PC-3 (cell line): ENCODE results near the gene WFS1. TPM values are rescaled to one million over a fixed set of nuclear protein-coding genes. Genes with fewer than 3 reads are reported as not detected.
A peak's percentile ranks its signal among the peaks of the same experiment; 100 is the strongest.

ENCODE experiments used
- ATAC-seq: fragments of 200-7000 bp; cut with Tn5 transposase; 2 replicates; pipeline ENCODE4 v1.9.1; 2020; ENCODE audit warnings: mild to moderate bottlenecking, moderate library complexity
- BruUV-seq: library from RNA; stranded (reverse); fragments of 400-500 nt; replicated peaks from 2 replicates; lab custom pipeline; 2021; lab: Mats Ljungman, UMichigan
- CTCF ChIA-PET: fragments of 300-600 bp; sonication (Branson Sonifier 250); formaldehyde crosslinking; loops from one replicate; lab custom pipeline; 2022; ENCODE audit warnings: antibody characterized with exemption; lab: Charles Lee
- POLR2A ChIA-PET: fragments of 300-600 bp; sonication (Branson Sonifier 250); formaldehyde crosslinking; loops from one replicate; lab custom pipeline; 2022; ENCODE audit warnings: antibody characterized with exemption; ENCODE audit not compliant: unreplicated experiment; lab: Charles Lee
- DNase-seq: peaks from one replicate; pipeline ENCODE4 v3.0.0-alpha.2; 2015
- H2AFZ ChIP-seq: fragments of 300-600 bp; sonication (generic); 2 replicates; pipeline ENCODE4 v1.6.0; 2016; ENCODE audit warnings: antibody characterized with exemption, low read length
- H3F3A ChIP-seq: fragments of 300-600 bp; sonication (generic); one replicate; pipeline ENCODE4 v1.6.0; 2017; ENCODE audit warnings: antibody characterized with exemption, low read length, control low read depth, mild to moderate bottlenecking; ENCODE audit not compliant: unreplicated experiment
- H3K27ac ChIP-seq: fragments of 300-600 bp; sonication (generic); 2 replicates; pipeline ENCODE4 v1.5.1; 2016; ENCODE audit warnings: mild to moderate bottlenecking, low read length
- H3K27me3 ChIP-seq: fragments of 300-600 bp; sonication (generic); 2 replicates; pipeline ENCODE4 v1.6.1; 2016; ENCODE audit warnings: low read length, mixed read lengths
- H3K36me3 ChIP-seq: fragments of 300-600 bp; sonication (generic); 2 replicates; pipeline ENCODE4 v1.6.1; 2016; ENCODE audit warnings: low read depth, mixed run types, low read length, mixed read lengths
- H3K4me1 ChIP-seq: fragments of 300-600 bp; sonication (generic); 2 replicates; pipeline ENCODE4 v1.5.1; 2016; ENCODE audit warnings: low read length; ENCODE audit not compliant: insufficient read depth
- H3K4me2 ChIP-seq: fragments of 300-600 bp; sonication (generic); 2 replicates; pipeline ENCODE4 v1.6.0; 2016; ENCODE audit warnings: low read length
- H3K4me3 ChIP-seq: fragments of 300-600 bp; sonication (generic); 2 replicates; pipeline ENCODE4 v1.5.1; 2016; ENCODE audit warnings: mild to moderate bottlenecking, low read length, mixed read lengths
- H3K79me2 ChIP-seq: fragments of 300-600 bp; sonication (generic); 2 replicates; pipeline ENCODE4 v1.6.1; 2017; ENCODE audit warnings: low read length, mixed read lengths
- H3K9ac ChIP-seq: fragments of 300-600 bp; sonication (generic); 2 replicates; pipeline ENCODE4 v1.6.0; 2016; ENCODE audit warnings: mild to moderate bottlenecking, low read length
- H3K9me2 ChIP-seq: fragments of 300-600 bp; sonication (generic); replicated peaks from 2 replicates; pipeline ENCODE4 v1.6.1; 2016; ENCODE audit warnings: mixed run types, low read length, mixed read lengths
- H3K9me3 ChIP-seq: fragments of 300-600 bp; sonication (generic); 2 replicates; pipeline ENCODE4 v1.6.1; 2016; ENCODE audit warnings: low read length, mixed read lengths
- H4K20me1 ChIP-seq: fragments of 300-600 bp; sonication (generic); 2 replicates; pipeline ENCODE4 v1.6.1; 2016; ENCODE audit warnings: low read length, mixed read lengths
- EZH2 ChIP-seq: fragments of 300-600 bp; sonication (generic); IDR thresholded peaks from one replicate; pipeline ENCODE4 v1.6.1; 2017; ENCODE audit warnings: antibody characterized with exemption, mild to moderate bottlenecking, low read length; ENCODE audit not compliant: unreplicated experiment
- EZH2phosphoT487 ChIP-seq: fragments of 300-600 bp; sonication (generic); IDR thresholded peaks from 2 replicates; pipeline ENCODE4 v1.6.1; 2018; ENCODE audit warnings: mild to moderate bottlenecking, antibody characterized with exemption, low read length, borderline replicate concordance
- intact Hi-C: fragments of 100-400 bp; cut with micrococcal nuclease; formaldehyde crosslinking; loops from 2 replicates; pipeline ENCODE4 v1.9.0; 2023
- total RNA-seq: library from RNA; depleted of rRNA; stranded (reverse); fragments of >200 nt; gene quantifications from 2 replicates; pipeline ENCODE4 v1.2.3, GENCODE V29; 2014
- TF ChIP-seq, protein P1 (sequence below): fragments of 300-600 bp; sonication (generic); conservative IDR thresholded peaks from 2 replicates; pipeline ENCODE4 v1.5.1; 2017; ENCODE audit warnings: antibody characterized with exemption, low read depth, mild to moderate bottlenecking, low read length

The WFS1 gene
- total RNA-seq, 1 experiment from 2014 or later = 35.7 TPM

DNA sequence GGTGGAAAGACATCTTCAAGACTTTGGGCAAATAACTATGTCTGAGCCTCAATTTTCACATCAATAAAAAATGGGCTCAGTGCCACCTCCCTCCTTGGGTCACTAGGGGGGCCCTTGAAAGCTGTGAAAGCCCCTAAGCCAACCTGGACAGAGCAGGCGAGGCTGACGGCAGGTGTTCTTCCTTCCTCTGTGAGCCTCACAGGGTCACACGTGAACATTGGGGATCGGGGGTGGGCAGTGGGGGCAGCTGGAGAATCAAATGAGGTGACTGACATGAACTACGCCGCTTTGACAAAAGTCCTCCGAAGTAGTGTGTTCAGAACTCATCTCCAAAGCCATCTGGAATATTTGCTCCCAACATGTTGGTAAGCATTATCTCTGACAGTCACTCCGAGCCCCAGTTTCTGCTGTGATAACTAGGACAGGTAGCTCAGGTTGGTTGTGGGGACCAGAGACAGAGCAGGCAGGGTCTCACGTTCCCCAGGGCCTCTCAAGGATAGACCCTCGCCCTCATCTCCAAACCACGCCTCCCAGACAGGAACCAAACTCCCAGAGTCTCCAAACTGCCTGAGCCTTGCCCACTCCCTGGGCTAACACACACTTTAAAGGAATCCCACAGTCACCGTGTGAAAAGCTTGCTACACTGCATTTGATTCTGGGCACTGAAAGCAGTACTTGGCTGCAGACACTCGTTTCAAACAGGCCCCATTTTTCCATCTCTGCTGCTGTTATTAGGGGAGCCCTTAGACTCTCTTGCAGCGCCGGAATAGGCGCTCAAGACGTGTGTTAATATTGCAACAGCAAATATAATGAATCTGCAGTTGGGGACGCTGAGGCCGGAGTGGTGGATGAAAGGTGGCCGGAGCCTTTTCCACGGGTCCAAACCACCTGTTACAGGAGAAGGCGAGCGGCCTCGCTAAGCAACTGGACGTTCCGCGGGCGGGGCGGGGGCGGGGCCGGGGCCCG is 717 bp upstream of the WFS1 start:
- POLR2A ChIA-PET = no interaction called here
- CTCF ChIA-PET = interaction anchor here (1.1 kb wide), 1 partner anchor 18 kb away, joined by 3 read pairs; no protein-coding TSS in a partner anchor
- Histone ChIP-seq H3K27ac (no peak overlapping the region), H3K9ac (no peak overlapping the region), H3K79me2 (peaks cover 26% of the 10 kb centered on the region), H3K9me2 (no peaks in the 10 kb centered on the region), H4K20me1 (no peaks in the 10 kb centered on the region), H3F3A (no peaks in the 10 kb centered on the region), H2AFZ (peak overlapping the region; percentile 80), H3K4me1 (peaks cover 35% of the 10 kb centered on the region), H3K36me3 (no peaks in the 10 kb centered on the region), H3K4me3 (peak overlapping the region; percentile 57), H3K27me3 (no peaks in the 10 kb centered on the region), H3K4me2 (peak overlapping the region; percentile 82), H3K9me3 (no peaks in the 10 kb centered on the region)
- BruUV-seq = no TSS peak
- ATAC-seq (no peak; the same call in 1 of the 2 replicates), DNase-seq (no peak)
- TF ChIP-seq EZH2 (no peak), EZH2phosphoT487 (no peak)
- TF ChIP-seq, protein P1, sequence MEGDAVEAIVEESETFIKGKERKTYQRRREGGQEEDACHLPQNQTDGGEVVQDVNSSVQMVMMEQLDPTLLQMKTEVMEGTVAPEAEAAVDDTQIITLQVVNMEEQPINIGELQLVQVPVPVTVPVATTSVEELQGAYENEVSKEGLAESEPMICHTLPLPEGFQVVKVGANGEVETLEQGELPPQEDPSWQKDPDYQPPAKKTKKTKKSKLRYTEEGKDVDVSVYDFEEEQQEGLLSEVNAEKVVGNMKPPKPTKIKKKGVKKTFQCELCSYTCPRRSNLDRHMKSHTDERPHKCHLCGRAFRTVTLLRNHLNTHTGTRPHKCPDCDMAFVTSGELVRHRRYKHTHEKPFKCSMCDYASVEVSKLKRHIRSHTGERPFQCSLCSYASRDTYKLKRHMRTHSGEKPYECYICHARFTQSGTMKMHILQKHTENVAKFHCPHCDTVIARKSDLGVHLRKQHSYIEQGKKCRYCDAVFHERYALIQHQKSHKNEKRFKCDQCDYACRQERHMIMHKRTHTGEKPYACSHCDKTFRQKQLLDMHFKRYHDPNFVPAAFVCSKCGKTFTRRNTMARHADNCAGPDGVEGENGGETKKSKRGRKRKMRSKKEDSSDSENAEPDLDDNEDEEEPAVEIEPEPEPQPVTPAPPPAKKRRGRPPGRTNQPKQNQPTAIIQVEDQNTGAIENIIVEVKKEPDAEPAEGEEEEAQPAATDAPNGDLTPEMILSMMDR = no peak
- intact Hi-C loops = no loop called here

GRCh38 chr4:6270636-6271121 is 1.0 kb downstream of the WFS1 start:
- Histone ChIP-seq H3K79me2 (peaks cover 40% of the 10 kb centered on the region), H3K9me3 (no peaks in the 10 kb centered on the region), H3K4me3 (peak overlapping the region; percentile 90), H4K20me1 (no peaks in the 10 kb centered on the region), H3K9ac (peak overlapping the region; percentile 82), H3K36me3 (no peaks in the 10 kb centered on the region), H3K9me2 (no peaks in the 10 kb centered on the region), H3K4me1 (peaks cover 36% of the 10 kb centered on the region), H3K4me2 (peak overlapping the region; percentile 94), H2AFZ (no peak overlapping the region), H3K27me3 (no peaks in the 10 kb centered on the region), H3K27ac (no peak overlapping the region), H3F3A (no peaks in the 10 kb centered on the region)
- TF ChIP-seq EZH2 = no peak
- no peak for TF ChIP-seq EZH2phosphoT487
- TF ChIP-seq, protein P1 = no peak
- DNase-seq (peak; percentile 22), ATAC-seq (no peak)
- TSS peak; percentile 50 for BruUV-seq
- ChIA-PET POLR2A (no interaction called here), CTCF (no interaction called here)
- intact Hi-C loops = no loop called here

- no peak for DNase-seq
- no peaks in the 10 kb centered on the region for H3K36me3 ChIP-seq
- peaks cover 36% of the 10 kb centered on the region for H3K4me1 ChIP-seq
- no peaks in the 10 kb centered on the region for H3K9me3 ChIP-seq
- ATAC-seq = no peak
- no peaks in the 10 kb centered on the region for H4K20me1 ChIP-seq
- ChIA-PET POLR2A (no interaction called here), CTCF (no interaction called here)
- no peaks in the 10 kb centered on the region for H3K9me2 ChIP-seq
- H3F3A ChIP-seq = no peaks in the 10 kb centered on the region
- TF ChIP-seq EZH2 (no peak), EZH2phosphoT487 (no peak)
- TF ChIP-seq, protein P1 = no peak
- H3K4me3 ChIP-seq = no peak overlapping the region; the same call in 1 of the 2 replicates
- no peak overlapping the region for H2AFZ ChIP-seq
- H3K9ac ChIP-seq = no peak overlapping the region
- peak overlapping the region; percentile 94 for H3K4me2 ChIP-seq
- no peak overlapping the region for H3K27ac ChIP-seq
- H3K79me2 ChIP-seq = peaks cover 45% of the 10 kb centered on the region
- no TSS peak for BruUV-seq
- intact Hi-C loops = no loop called here
- no peaks in the 10 kb centered on the region for H3K27me3 ChIP-seq
These were observed 1.6 kb downstream of the WFS1 start for GRCh38 chr4:6271206-6271605.
